Measurements from ENCODE around the gene IDH1.

GRCh38 chr2:208239770-208240493 is 14.9 kb downstream of the IDH1 start:
- TF ChIP-seq POLR2AphosphoS5 (IDR thresholded peaks at IDR 0.05) (no peak), CTCF (IDR thresholded peaks at IDR 0.05) (no peak)
